HG02588 (cell line): ENCODE data around the gene PON2.
"Not testable (repeated sequence)": the region's sequence is repeated elsewhere in the genome, so short reads cannot be mapped to it uniquely, and the experiment has no call there.

Experiments
- ATAC-seq: cut with Tn5 transposase; IDR thresholded peaks from one replicate; pipeline ENCODE4 v1.9.1; 2021; ENCODE audit warnings: mild to moderate bottlenecking, moderate library complexity; ENCODE audit not compliant: unreplicated experiment

Gene PON2

DNA sequence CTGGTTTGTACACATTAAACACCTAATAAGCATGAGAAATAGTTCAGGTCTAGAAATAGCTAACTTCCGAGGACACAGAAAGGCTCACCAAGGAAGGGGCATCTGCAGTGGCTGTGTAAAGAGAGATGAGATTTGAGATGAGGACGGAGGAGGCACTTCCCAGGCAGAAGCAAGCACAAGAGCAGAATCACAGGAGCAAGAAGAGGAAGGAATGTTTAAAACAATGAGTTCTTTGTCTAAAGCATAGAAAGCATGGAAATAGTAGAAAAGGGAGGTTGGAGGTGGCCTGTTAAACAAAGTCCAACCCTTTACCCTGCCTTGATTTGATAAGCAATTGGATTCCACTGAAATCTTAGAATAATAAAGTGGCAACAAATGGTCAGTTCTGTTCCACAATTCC is 27.1 kb downstream of the PON2 start:
- ATAC-seq, result no peak

DNA sequence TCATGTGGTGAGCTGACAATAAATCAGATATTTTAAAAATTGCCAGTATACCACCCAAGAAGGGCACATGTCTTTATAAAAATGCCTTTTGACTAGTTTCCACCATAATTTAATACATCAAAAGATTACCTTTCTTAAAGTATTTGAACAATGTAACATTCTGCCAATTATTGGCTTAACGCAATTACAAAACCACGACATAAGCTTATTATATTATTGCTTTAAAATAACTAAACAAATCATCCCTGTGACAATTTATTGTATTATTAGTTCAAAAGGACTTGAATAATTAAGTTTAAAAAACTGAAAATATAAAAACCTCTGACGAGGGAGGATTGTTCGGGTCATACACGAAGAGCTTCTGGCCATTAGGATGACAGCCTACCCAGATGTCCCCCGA is 29.0 kb downstream of the PON2 start:
- no peak for ATAC-seq

DNA sequence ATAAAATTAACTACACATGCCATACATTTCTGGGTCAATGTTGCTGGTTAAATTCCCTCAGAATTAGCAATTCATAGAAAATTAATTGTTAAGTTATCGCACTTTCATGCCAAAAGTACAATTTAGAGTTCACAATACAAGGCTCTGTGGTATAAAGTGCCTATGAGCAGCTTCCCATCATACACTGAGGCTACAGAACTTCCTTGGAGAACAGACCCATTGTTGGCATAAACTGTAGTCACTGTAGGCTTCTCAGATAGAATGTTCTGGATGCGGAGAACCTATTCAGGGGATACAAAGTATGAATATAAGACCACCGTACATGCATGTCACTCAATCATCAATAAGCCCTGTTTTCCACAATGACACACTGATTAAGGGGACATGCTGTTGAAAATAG is 29.6 kb downstream of the PON2 start:
- ATAC-seq, result no peak

DNA sequence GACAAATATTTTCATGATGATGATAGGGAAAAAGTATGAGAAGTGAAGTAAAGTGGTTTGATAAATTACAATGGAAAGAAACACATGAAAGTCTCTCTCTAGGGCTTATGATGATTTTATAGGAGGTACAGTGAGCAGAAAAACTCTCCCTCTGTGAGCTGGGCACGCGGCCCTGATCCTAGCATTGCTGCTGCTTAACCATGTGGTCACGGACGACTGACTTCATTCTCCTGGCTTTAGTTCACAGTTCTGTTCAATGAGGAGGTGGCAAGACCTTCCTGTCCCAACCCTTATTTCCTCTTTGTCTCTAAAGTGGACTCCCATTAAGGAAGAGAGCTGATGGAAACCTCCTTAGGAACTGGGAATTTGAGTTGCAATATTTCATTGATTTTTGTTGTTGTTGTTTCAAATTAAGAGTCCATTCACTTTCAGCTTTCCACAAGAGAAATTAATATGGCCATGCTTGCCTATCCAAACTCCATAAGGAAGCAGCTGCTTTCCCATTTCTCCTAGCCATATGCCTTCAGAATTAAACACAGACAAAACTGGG is 30.4 kb downstream of the PON2 start:
- no peak for ATAC-seq

DNA sequence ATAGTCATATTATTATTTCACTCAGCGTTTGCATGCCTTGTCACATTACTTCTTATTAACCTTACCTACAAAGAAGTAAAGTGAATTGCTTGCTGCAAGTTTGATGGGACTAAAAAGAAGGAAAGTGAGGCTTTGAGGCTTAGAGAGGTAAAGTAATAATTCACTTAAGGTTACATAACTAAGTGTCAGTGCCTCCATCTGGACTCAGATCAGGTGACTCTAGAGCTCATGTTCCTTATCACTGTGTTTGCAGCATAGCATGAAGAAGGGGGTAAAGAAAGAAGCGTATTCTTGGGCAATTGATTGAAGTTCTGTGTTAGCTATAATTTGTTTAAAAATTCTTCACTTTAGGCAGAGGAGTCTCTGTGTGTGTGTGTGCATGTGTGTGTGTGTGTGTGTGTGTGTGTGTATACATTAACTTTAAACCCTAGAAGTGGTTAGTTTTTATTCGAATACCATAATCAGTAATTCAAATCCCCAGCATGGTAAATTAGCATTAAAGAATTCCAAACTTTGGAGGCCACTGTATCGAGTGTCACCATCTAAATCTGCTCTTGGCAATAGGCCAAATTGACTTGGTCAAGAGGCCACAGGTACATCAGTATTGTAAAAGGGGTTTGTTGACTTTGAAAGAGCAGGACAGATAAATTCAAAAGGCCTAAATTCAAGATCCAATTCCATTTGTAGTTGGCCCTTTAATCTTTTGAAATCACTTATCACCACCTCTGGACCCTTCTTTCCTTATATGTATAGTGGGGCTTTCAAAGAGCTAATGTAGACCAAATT is 36.5 kb downstream of the PON2 start:
- ATAC-seq, result no peak

DNA sequence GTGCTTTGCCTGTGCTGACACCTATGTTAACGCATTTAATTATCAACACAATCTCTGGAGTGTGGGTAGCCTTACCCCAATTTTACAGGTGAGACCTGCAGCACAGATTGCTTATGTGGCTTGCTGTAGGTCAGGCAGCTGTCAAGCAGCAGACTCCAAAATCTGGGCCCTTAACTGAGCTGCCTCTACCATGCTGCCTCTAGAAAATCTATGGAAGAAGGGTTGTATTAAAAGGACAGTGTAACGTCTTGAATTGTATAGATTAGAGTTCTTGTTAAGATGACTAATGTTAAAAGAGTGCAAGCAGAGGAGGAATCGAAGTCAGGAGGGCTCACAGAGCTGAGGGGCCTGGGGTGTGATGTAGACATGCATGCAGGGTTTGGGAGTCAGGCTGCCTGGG is 37.4 kb downstream of the PON2 start:
- no peak for ATAC-seq

DNA sequence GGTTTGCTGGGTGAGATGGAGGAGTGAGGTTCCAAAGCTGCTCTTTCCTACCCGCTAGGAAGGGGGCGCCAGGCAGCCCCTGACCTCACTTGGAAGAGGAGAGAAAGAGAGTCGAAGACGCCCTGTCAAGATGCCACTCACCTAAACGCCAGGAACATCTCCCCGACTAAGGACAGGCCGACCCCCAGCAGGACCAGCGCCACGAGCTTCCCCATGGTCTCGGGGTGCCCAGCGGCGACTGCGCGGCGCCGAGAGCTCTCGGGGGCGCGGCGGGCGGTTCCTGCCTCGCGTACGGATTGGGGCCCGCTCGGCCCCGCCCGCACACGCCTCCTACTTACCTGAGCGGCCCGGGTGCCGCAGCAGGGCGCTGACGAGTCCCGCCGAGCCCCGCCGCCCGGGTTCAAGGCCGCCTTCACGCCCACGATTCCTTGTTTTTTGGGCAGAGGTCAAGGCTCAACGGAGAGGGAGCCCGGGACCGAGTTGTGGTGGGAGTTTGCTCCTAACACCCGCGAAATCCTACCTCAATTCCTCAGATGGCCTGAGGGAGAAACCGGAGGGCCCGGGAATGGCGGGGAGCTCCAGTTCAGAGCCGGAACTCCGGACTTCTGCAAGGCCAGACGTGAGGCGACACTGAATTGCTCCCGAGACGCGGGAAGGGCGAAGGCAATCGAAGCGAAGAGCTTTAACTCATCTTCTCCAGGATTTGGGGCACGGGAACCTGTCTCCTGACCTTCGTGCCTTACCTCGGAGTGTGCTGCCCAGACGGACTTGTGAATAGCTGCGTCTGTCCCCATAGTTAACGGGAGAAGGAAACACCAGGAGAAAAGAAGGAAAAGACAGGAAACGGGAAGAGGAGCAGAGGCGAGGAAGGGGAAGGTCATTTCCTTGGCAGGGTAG is 38.4 kb downstream of the PON2 start, which contains the start of gene PON3:
PON3 (minus strand) TSS at position 240 of the 897 bp plus-strand sequence; CDS start at position 215, 25 bp downstream.
- ATAC-seq, result no peak

DNA sequence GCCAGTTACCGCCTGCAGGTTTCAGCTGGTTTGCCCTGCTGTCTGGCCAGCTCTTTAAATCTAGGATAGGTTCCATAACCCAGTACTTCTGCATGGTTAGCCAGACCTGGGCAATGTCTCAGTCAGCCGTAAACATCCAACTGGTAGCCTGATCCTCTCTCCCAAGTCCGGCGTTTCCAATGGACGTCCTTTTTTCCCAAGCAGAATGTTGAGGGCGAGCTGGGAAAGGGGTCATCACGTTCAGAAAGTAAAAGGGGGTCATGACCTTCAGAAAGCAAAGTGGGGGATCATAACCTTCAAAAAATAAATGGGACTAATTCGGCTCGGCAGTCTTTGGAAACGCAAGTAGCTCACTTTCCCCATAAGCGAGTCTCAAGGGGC is 39.1 kb downstream of the PON2 start:
- no peak for ATAC-seq

DNA sequence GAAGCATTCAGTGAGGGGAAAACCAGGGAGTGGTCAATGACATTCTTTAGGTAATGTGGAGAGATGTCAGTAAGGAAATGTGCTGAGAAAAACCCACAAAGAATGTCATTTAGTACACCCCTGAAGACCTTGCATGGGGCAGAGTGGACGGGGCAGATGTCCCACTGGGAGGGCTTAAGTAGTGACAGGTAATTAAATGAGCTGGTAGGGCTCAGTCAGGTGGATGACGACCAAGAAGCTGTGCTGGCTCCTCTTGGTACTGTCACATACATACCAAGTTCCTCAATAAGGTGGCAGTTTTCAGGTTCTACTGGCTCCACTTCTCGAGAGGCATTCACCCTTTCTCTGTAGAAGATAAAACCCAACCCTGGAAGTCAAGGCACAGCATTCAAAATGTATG is 40.5 kb downstream of the PON2 start:
- no peak for ATAC-seq

DNA sequence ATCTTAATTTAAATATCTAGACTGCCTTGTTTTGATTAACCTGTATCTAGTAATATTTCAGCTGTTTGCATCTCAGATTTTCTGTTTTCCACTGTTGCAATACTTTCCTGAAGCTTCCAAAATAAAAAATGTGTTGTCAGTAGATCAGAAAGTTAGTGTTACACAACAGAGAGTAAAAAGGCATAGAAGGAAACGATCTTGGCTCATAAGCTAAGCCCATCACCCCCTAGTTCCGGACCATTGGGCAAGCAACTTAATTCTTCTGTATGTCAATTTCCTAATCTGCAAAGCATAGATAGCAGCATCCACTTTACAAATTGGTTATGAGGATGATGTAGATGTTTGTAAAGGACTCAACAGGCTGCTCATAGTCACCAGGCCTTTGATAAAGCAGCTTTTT is 43.1 kb downstream of the PON2 start:
- no peak for ATAC-seq

DNA sequence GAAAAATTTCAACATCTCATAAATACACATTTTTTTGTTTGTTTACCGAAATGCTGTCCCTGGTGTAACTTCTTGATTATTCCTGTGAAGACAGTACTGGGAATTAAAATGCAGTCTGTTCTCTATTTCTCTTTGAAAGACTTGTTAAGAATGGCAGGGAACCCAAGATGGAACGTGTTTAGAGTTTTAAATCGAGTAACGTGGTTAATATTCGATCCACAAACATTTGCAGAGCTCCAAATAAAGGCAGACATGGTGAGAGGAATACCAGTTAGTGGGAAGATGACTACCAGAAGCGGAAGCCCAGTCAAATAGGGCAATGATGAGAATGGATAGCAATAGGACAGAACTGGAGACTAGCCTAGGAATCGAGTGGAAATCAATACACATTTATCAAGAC is 45.3 kb downstream of the PON2 start:
- no peak for ATAC-seq

DNA sequence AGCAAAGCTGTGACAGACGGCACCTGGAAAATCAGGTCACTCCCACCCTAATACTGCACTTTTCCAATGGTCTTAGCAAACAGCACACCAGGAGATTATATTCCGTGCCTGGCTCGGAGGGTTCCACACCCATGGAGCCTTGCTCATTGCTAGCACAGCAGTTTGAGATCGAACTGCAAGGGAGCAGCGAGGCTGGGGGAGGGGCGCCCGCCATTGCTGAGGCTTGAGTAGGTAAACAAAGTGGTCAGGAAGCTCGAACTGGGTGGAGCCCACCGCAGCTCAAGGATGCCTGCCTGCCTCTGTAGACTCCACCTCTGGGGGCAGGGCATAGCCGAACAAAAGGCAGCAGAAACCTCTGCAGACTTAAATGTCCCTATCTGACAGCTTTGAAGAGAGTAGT is 55.4 kb downstream of the PON2 start:
- ATAC-seq, result not testable (repeated sequence)

DNA sequence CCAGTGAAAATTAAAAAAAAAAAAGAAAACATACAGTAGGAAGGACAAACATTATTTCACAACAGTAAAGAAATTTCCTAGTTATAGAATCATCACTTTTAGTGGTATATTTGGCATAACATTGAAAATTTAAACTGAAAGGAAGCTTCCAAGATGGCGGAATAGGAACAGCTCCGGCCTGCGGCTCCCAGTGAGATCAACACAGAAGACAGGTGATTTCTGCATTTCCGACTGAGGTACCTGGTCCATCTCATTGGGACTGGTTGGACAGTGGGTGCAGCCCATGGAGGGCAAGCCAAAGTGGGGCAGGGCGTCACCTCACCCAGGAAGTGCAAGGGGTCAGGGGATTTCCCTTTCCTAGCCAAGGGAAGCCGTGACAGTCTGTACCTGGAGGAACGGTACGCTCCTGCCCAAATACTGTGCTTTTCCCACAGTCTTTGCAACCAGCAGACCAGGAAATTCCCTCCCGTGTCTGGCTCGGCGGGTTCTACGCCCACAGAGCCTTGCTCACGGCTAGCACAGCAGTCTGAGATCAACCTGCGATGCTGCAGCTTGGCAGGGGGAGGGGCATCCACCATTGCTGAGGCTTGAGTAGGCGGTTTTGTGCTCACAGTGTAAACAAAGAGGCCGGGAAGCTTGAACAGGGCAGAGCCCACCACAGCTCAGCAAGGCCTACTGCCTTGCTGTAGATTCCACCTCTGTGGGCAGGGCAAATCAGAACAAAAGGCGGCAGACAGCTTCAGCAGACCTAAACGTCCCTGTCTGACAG is 58.0 kb downstream of the PON2 start:
- ATAC-seq, result no peak

DNA sequence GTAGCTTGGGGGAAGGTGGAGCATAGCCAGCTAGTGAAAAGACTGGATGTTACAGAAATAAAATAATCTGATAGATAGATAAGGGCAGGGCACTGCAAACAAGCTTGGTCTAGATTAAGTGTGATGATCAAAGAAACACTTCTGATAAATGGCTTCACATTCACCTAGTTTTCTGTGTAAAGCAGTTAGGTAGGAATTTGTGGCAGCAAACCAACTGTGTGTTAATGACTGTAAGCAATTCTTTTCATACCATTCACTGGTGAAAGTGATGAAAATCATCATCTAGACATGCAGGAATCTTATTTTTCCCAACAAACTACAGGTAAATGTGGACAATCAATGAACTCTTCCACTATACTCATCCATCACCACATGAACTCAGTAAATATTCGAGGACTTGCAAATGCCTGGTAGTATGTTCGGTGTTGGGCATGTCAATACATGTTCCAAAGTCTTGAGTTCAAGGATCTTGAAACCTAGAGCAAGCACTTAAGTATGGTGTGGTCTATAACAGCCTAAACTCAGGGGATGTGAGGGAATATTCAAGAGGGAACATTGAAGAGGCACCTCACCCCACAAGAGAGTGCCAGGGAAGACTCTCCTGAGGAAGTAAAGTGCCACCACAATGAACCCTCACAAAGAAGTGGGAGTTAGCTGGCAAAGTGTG is 59.1 kb downstream of the PON2 start:
- no peak for ATAC-seq

DNA sequence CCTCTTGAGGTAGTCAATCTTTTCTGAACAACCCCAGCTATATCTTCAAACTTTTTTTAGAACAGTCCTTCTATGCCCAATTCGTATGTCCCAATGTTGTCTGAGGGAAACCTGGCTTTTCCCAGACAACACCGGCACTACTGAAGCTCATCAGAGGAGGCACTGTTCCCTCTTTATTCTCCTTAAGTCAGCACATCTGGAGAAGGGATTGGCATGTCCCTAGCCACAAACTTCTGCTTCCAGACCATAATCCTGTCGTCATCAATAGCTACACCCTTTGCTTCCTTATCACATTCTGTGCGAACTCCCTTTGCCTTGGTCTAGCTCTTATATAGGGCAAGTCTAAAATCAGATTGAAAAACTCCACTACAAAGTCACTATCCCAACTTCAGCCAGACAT is 61.5 kb downstream of the PON2 start:
- ATAC-seq, result no peak

DNA sequence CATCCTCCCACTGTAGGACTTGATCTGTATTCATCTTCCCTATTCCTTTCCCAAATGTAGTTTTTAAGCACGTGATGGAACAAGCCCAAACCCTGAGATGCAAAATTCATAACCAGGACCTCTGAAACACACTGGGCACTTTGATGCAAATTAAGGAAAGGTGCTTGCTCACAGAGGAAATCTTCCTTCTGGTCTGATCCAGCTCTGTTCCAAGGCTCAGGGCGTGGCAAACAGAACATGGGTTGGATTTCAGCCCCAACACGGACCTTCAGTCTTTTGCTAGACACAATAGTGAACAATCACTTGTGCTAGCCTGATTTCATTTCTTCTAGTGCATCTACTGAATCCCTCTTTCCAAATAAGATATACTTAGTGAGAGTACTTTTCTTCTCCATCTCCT is 66.6 kb downstream of the PON2 start:
- no peak for ATAC-seq

DNA sequence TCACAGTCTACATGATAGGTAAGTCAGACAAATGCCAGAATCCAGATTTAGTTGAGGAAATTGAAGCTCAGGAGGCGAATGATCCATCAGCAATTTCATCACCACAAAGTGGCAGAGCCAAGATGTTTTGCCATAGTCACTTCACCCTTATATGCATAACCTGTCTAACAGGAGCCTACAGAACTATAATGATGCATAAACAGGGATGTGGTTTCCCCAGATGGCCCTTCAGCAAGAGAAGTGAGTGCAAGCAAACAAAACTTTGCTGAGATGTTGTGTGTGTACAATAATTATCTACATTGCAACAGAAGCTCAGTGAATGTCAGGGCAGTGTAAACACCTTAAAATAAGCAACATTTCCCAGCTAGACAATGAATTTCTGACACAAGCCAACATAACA is 67.2 kb downstream of the PON2 start:
- ATAC-seq, result no peak

DNA sequence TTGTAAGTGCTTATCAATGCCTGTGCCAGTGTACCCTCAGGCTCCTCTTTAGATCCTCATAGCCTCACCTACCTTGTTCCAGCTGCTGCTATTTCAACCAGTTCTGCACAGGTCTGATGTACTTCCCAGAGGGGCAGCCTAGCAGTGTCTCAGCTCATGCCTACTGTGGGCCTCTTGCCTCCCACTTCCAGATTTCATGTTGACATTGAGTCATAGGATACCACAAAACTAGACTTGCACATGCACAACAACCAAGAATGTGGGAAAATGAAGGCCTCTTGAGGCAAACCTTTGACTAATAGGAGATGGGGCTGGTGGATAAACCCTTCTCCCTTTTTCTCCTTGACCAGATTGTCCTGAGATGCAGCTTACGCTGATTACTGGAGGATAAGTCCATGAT is 69.7 kb downstream of the PON2 start:
- ATAC-seq, result no peak

DNA sequence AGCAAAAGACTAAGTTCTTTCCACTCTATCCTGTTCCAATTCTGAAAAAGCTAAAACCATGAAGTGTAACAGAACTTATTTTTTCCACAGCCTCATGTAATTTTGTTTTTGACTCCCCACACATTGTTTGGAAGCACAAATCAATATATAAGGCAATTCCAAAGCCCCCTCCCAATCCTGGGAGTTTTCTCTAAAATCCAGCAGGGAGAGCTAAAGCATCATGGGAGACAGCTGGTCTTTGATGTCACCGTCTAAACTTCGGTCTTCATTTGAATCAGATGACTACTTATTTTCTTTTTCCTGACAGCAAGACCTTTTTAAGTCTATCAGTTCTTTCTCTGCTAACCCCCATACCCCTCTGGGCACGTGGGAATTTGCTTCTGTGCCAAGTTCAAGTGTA is 77.2 kb downstream of the PON2 start:
- ATAC-seq, result no peak
